Measurements from ENCODE around the gene STC2.
"Not testable (repeated sequence)": the region's sequence is repeated elsewhere in the genome, so short reads cannot be mapped to it uniquely, and the experiment has no call there.

STC2 gene

GRCh38 chr5:173327948-173328843 lies at the start of gene STC2:
Gene STC2, minus strand, starts transcription at chr5:173328414. Its CDS starts 221 bp downstream, at chr5:173328193.
- DNase-seq, result peak; percentile 71

- no peak for DNase-seq
Measured at GRCh38 chr5:173371400-173371799, 43.2 kb upstream of the STC2 start.

GRCh38 chr5:173363406-173363805 lies 35.2 kb upstream of the STC2 start:
- DNase-seq, result not testable (repeated sequence)

- DNase-seq, result no peak
Measured at GRCh38 chr5:173355561-173355960, 27.3 kb upstream of the STC2 start.

- no peak for DNase-seq
Measured at GRCh38 chr5:173354645-173355044, 26.4 kb upstream of the STC2 start.

GRCh38 chr5:173352366-173353349 lies 24.4 kb upstream of the STC2 start:
- DNase-seq, result no peak

- DNase-seq, result no peak
Measured at GRCh38 chr5:173342813-173343755, 14.9 kb upstream of the STC2 start.

GRCh38 chr5:173341961-173342430 lies 13.8 kb upstream of the STC2 start:
- DNase-seq, result no peak

GRCh38 chr5:173340984-173341383 lies 12.8 kb upstream of the STC2 start:
- no peak for DNase-seq

- no peak for DNase-seq
Measured at GRCh38 chr5:173340451-173340850, 12.2 kb upstream of the STC2 start.

- no peak for DNase-seq
Measured at GRCh38 chr5:173339286-173339685, 11.1 kb upstream of the STC2 start.

- no peak for DNase-seq
Measured at GRCh38 chr5:173338380-173339015, 10.3 kb upstream of the STC2 start.

GRCh38 chr5:173334808-173335207 lies 6.6 kb upstream of the STC2 start:
- no peak for DNase-seq

GRCh38 chr5:173333925-173334661 lies 5.9 kb upstream of the STC2 start:
- no peak for DNase-seq

- DNase-seq, result peak; percentile 82
Measured at GRCh38 chr5:173331956-173332479, 3.8 kb upstream of the STC2 start.

- DNase-seq, result no peak
Measured at GRCh38 chr5:173331287-173331686, 3.1 kb upstream of the STC2 start.

GRCh38 chr5:173330338-173331206 lies 2.4 kb upstream of the STC2 start:
- no peak for DNase-seq

GRCh38 chr5:173329491-173330337 lies 1.5 kb upstream of the STC2 start:
- no peak for DNase-seq

Measured in KG1 (cell line).